Endothelial cell of coronary artery (primary cell): Measurements from ENCODE around the gene LIM2. TPM values are rescaled to one million over a fixed set of nuclear protein-coding genes. Genes with fewer than 3 reads are reported as not detected.

Experiments used
- total RNA-seq: library from RNA; depleted of rRNA; stranded (reverse); fragments of >200 nt; gene quantifications from 2 replicates; pipeline ENCODE4 v1.2.3, GENCODE V29; 2014

LIM2 gene, protein sequence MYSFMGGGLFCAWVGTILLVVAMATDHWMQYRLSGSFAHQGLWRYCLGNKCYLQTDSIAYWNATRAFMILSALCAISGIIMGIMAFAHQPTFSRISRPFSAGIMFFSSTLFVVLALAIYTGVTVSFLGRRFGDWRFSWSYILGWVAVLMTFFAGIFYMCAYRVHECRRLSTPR
- total RNA-seq, result not detected in 2 replicates

DNA sequence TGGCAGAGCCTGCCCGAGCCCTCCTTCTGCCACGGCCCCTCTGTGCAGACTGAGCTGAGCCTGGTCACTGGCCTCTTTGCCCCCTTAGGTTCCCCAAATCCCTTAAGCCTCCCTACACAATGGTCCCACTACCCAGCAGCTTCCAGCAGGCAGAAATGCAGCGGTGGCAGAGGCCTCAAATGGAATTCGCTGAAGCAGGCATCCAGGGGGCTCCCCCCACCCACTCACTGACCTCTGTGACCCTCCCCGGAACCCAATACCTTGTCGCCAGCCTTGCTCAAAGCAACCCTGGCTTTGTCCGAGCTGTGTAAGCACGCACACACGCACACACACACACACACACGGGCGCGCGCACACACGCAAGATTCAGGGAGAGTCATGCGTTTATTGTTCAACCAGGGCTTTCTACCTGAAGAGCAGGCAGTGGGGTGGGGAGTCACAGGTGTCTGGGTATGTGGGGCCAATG lies at the start of gene LIM2:
TSS of gene LIM2 (minus strand) at position 51 of the 466 bp plus-strand sequence. CDS start 531 bp downstream, outside the sequence.

DNA sequence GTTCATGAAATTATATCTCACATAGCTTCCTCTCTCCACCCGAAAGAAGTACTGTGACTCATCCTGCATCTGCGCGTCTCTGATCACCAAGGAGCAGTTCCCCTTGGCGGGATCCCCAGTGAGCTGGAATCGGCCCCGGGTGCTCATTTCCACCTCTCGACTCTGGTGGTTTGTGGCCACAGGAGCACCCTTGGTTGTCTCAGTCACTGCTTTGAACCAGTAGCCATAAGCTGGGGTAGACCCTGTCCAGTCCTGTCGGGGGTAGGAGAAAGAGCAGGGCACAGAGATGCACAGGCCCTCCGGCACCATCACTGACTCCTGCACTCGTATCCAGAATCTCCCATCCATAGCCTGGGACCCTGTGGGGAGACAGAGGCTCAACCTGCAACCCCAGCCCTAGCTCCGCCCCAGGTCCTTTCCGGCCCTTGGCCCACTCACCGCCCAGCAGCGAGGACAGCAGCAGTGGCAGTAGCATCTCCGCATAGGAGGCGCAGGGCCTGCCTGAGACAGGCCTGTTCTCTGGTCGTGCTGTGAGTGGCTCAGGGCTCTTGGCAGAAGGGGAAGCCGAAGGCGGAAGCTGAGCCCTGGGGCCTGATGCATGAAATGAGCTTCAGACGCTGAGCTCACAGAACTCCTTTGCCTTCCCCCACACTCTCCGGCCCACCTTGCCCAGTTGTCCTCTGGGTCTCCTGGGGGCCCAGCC lies 29.5 kb upstream of the LIM2 start, which contains the start of gene SIGLEC10:
TSS of gene SIGLEC10 (minus strand) at position 536 of the 703 bp plus-strand sequence. CDS start at position 475, 61 bp downstream.

DNA sequence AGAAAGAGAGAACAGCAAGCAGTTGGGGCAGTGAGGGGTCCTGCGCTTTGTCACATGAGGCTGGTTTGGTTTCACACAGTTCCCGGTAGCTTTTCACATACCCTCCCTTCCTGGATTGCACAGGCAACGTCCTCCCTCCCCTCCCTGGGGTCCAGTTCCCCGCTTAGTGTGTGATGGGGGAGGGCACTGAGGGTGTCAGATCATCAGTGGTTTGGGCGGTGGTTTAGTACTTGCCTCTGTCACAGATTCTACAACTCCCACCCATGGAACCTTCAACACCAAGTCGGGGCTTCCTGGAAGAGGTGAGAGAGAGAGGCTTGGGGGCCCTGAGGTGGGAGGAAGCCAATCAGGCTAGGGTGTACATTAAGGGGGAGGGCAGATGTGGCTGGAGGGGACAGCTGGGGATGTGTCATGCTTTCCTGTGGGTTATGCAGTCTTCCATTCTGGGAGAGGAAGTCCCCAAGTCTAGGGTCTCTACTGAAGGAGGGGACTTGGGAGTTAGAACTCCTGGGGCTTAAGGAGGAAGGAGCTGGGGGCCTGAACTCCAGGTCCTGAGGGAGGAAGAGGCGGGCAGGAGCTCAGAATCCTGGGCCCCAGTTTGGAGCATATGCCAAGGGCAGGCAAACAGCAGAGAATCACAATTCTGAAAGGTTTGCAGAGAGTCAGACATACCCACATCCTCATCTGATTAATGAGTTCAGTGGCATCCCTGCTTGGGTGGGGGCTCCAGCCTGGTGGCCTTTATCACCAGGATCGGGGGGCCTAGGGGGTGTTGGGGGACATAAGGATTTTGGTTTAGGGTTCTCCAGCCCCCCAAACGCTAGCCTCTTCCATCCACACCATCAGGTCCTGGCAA lies 14.9 kb downstream of the LIM2 start, which contains the start of gene NKG7:
TSS of gene NKG7 (minus strand) at position 6 of the 856 bp plus-strand sequence. CDS start 119 bp downstream, outside the sequence.

DNA sequence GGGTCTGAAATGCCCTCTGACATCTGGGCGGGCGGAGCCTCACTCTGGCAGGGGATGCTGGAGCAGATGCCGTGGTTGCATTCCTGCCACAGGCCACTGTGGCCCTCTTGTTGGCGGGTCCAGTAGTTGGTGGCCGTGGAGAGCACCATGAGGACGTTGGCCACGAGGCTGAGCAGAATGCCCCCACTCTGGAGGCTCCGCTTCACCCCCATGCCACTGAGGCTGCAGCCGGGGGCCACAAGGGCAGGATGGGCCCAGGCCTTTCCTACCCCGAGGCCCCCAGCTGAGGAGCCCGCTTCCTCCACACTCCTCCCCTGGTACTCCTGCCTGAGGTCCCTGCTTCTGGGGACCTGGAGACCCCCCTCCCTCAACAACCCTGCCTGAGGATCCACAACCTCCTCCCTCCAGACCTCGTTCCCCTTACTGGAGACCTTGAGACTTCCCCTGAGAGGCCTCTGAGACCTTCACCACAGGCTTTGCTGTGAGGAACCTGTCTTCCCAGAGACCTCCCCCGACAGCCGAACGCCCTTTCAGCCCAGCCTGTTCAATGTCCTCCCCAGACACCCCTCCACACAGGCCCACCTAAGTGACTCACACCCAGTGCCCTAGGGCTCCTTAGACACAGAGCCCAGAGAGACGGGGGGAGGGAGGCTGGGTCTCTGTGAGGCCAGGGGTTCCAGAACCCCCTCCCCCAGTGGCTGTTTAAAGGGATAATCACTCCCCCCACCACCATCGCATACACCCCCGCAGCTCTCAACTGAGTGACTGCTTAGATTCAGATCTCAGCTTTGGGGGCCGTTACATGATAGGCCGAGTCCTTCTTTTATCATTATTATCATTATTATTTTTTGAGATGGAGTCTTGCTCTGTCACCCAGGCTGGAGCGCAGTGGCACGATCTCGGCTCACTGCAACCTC lies 19.1 kb downstream of the LIM2 start, which contains the start of gene CLDND2:
TSS of gene CLDND2 (minus strand) at position 638 of the 917 bp plus-strand sequence. CDS start at position 212, 426 bp downstream.

DNA sequence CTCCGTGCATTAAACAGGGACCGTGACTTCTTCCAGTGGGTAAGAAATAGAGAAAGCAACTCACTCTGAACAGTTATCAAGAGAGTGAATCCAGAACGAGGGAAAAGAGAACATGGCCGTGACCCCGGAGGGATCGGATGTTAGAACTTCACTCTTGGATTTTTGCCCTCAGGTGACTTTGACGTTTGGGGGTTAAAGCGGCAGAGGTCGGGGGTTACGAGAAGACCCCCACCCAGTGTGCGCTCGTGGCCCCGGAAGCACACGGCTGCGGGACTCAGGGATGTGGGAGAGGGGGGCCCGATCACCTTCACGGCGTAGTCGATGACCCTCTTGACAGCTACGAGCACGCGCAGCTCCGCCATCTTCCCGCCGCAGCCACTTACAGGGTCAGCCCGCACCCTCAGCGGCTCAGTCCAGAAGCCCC lies 21.8 kb downstream of the LIM2 start, which contains the start of gene ETFB:
TSS of gene ETFB (minus strand) at position 424 of the 424 bp plus-strand sequence. CDS start at position 362, 62 bp downstream.

DNA sequence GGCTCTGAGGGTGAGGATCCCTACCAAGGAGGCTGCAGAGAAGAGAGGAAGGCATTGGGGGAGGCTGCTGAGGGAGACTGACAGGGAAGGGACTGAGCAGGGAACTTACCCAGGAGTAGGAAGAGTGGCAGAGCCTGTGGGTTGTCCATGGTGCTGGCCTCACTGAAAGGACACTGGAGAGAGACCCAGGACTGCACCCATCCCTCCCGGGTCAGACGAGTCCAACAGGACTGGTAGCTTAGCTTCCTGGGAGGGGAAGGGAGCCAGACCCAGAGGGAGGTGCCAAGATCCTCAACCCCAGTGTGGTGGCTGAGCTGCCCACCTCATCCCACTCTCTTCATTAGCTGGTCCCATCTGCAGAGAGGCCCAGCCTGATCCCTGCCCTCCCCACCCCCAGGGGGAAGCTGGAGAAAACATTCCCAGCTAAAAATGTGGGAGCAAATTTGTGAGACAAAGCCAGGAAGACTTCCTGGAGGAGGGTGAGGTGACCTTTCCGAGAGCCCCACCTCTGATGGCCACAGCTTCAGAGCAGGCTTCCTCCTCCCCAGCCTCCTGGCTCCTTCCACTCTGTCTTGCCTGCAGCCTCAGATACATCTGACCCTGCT lies 45.7 kb downstream of the LIM2 start, which contains the start of gene VSIG10L:
TSS of gene VSIG10L (minus strand) at position 164 of the 605 bp plus-strand sequence. CDS start at position 149, 15 bp downstream.

Other genes starting within 250 kb of the LIM2 start
- under 0.01 TPM in 1 of 2 replicates, not detected in the other for gene SIGLEC7, start 245.7 kb downstream of the LIM2 start, total RNA-seq
- not detected in 2 replicates for gene CD33, start 162.9 kb downstream of the LIM2 start, total RNA-seq
- not detected in 2 replicates for gene SIGLECL1, start 136.9 kb downstream of the LIM2 start, total RNA-seq
- under 0.01 TPM in 1 of 2 replicates, not detected in the other for gene IGLON5, start 76.3 kb downstream of the LIM2 start, total RNA-seq
- 0.18 and 0.19 TPM in 2 replicates for gene VSIG10L, start 45.8 kb downstream of the LIM2 start, total RNA-seq
- gene ETFB, start 21.6 kb downstream of the LIM2 start, total RNA-seq, result 121 and 134 TPM in 2 replicates
- 0.18 TPM in 1 of 2 replicates, not detected in the other for gene CLDND2, start 19.0 kb downstream of the LIM2 start, total RNA-seq
- not detected in 2 replicates for gene NKG7, start 15.3 kb downstream of the LIM2 start, total RNA-seq
- gene C19orf84, start 2.6 kb upstream of the LIM2 start, total RNA-seq, result not detected in 2 replicates
- gene SIGLEC10, start 29.7 kb upstream of the LIM2 start, total RNA-seq, result not detected in 2 replicates
- not detected in 2 replicates for gene SIGLEC8, start 70.5 kb upstream of the LIM2 start, total RNA-seq
- not detected in 2 replicates for gene CEACAM18, start 90.6 kb upstream of the LIM2 start, total RNA-seq
- not detected in 2 replicates for gene SIGLEC12, start 113.8 kb upstream of the LIM2 start, total RNA-seq
- not detected in 2 replicates for gene SIGLEC6, start 143.7 kb upstream of the LIM2 start, total RNA-seq
- 4.2 and 8.6 TPM in 2 replicates for gene ZNF175, start 183.3 kb upstream of the LIM2 start, total RNA-seq
- not detected in 2 replicates for gene SIGLEC5, start 242.4 kb upstream of the LIM2 start, total RNA-seq